Kidney (tissue), 22 donors: ENCODE results near the gene CERS5. TPM values are rescaled to one million over a fixed set of nuclear protein-coding genes. Genes with fewer than 3 reads are reported as not detected.

Experiments
- DNase-seq, 5 donors: peaks; one replicate each; pipeline ENCODE4 v3.0.0-alpha.2; 2013 to 2020
- FAIRE-seq: peaks from 2 replicates; lab custom pipeline; 2012; peaks lifted over from hg19 to GRCh38; lab: Jason Lieb, UNC
- H3K27ac ChIP-seq, 2 donors: one replicate each; pipeline ENCODE4 v1.7.0; 2013; ENCODE audit warnings: low read depth in 2 of 2, low read length in 2 of 2, inconsistent platforms in 1 of 2
- H3K27me3 ChIP-seq: one replicate; pipeline ENCODE4 v1.7.1; 2013; ENCODE audit warnings: low read length, inconsistent platforms; ENCODE audit not compliant: control insufficient read depth, insufficient read depth
- H3K36me3 ChIP-seq, 3 donors: one replicate each; pipeline versions ENCODE4 v1.7.0 to v1.7.1; 2013; ENCODE audit warnings: low read length in 3 of 3, control low read depth in 1 of 3, inconsistent platforms in 1 of 3; ENCODE audit not compliant: insufficient read depth in 3 of 3, control insufficient read depth in 2 of 3
- H3K4me1 ChIP-seq, 3 donors: one replicate each; pipeline versions ENCODE4 v1.7.0 to v1.7.1; 2013; ENCODE audit warnings: low read length in 3 of 3, inconsistent platforms in 1 of 3, low read depth in 1 of 3; ENCODE audit not compliant: control insufficient read depth in 2 of 3, insufficient read depth in 2 of 3
- H3K4me3 ChIP-seq, 3 donors: one replicate each; pipeline versions ENCODE4 v1.7.0 to v1.8.1; 2013; ENCODE audit warnings: low read length in 3 of 3, control low read depth in 1 of 3, inconsistent platforms in 1 of 3
- H3K9ac ChIP-seq, 3 donors: one replicate each; pipeline versions ENCODE4 v1.7.0 to v1.7.1; 2013; ENCODE audit warnings: low read length in 3 of 3, control low read depth in 1 of 3, inconsistent platforms in 1 of 3
- H3K9me3 ChIP-seq, 3 donors: one replicate each; pipeline versions ENCODE4 v1.7.0 to v1.7.1; 2013; ENCODE audit warnings: low read length in 3 of 3, control low read depth in 1 of 3, inconsistent platforms in 1 of 3; ENCODE audit not compliant: control insufficient read depth in 2 of 3, insufficient read depth in 1 of 3
- CTCF ChIP-seq: IDR thresholded peaks from 3 replicates; pipeline ENCODE4 v1.5.1; 2012; ENCODE audit warnings: mild to moderate bottlenecking, moderate library complexity, borderline replicate concordance; ENCODE audit not compliant: insufficient read depth; ENCODE audit errors: extremely low read depth
- intact Hi-C: fragments of 100-400 bp; cut with DNase I; formaldehyde crosslinking; loops from one replicate; pipeline ENCODE4 v1.11.1; 2022
- long read RNA-seq, 10 donors: library from polyadenylated mRNA in 1 of 10; unstranded in 1 of 10; transcript quantifications; one replicate each; pipeline ENCODE4 v2.0.0 and lab custom pipeline, GENCODE V29; 2021 to 2026
- polyA plus RNA-seq: library from polyadenylated mRNA; stranded (reverse); fragments of 350-450 nt; fragmentation: Illumina TruSeq; extraction: RNeasy Lipid Tissue Mini Kit (QIAGEN cat#74804); gene quantifications from one replicate; pipeline ENCODE4 v1.2.3, GENCODE V29; 2014; ENCODE audit warnings: low read depth, low replicate concordance; ENCODE audit not compliant: insufficient read depth
- total RNA-seq: library from RNA; stranded (reverse); fragmentation: NEBNext Ultra II Directional; extraction: Animal tissue kit (Norgen Biotek cat#: 25700); gene quantifications from one replicate; pipeline ENCODE4 v1.2.1, GENCODE V29; 2021
- donor health status: control.
- donor health status: control.
- donor health status: control.
- donor health status: control.
- donor health status: control.
- donor health status: DM: yes; HTN: yes; CAD: no.
- donor health status: Normal renal cell carcinoma (clear cell type).

CERS5 gene
- 52.1 TPM for total RNA-seq
- 40.2 TPM for polyA plus RNA-seq
- long read RNA-seq, donor 1, transcript CERS5-201 (10 exons, 2,051 nt): major isoform, 8 of 9 reads
- long read RNA-seq, donor 1, partial matches to known transcripts: 0 of 9 reads
- long read RNA-seq, donor 1, other reads (novel, unspliced or antisense): 0 of 9 reads
- long read RNA-seq, donor 2, transcript CERS5-201 (10 exons, 2,051 nt): major isoform, 7 of 8 reads
- long read RNA-seq, donor 2, partial matches to known transcripts: 0 of 8 reads
- long read RNA-seq, donor 2, other reads (novel, unspliced or antisense): 0 of 8 reads
- long read RNA-seq, donor 3, transcript CERS5-201 (10 exons, 2,051 nt): major isoform, 9 of 9 reads
- long read RNA-seq, donor 3, partial matches to known transcripts: 0 of 9 reads
- long read RNA-seq, donor 3, other reads (novel, unspliced or antisense): 0 of 9 reads
- long read RNA-seq, donor 4, transcript CERS5-201 (10 exons, 2,051 nt): major isoform, 9 of 11 reads
- long read RNA-seq, donor 4, partial matches to known transcripts: 0 of 11 reads
- long read RNA-seq, donor 4, other reads (novel, unspliced or antisense): 0 of 11 reads
- long read RNA-seq, donor 5: 0 reads
- long read RNA-seq, donor 6, transcript CERS5-201 (10 exons, 2,051 nt): major isoform, 9 of 11 reads
- long read RNA-seq, donor 6, partial matches to known transcripts: 0 of 11 reads
- long read RNA-seq, donor 6, other reads (novel, unspliced or antisense): 0 of 11 reads
- long read RNA-seq, donor 7, transcript CERS5-201 (10 exons, 2,051 nt): major isoform, 25 of 43 reads
- long read RNA-seq, donor 7, partial matches to known transcripts: 3 of 43 reads
- long read RNA-seq, donor 7, other reads (novel, unspliced or antisense): 11 of 43 reads
- long read RNA-seq, donor 8, transcript CERS5-201 (10 exons, 2,051 nt): major isoform, 12 of 13 reads
- long read RNA-seq, donor 8, partial matches to known transcripts: 0 of 13 reads
- long read RNA-seq, donor 8, other reads (novel, unspliced or antisense): 0 of 13 reads
- long read RNA-seq, donor 9: 0 reads
- long read RNA-seq, donor 10, transcript CERS5-201 (10 exons, 2,051 nt): major isoform, 15 of 16 reads
- long read RNA-seq, donor 10, partial matches to known transcripts: 0 of 16 reads
- long read RNA-seq, donor 10, other reads (novel, unspliced or antisense): 0 of 16 reads

- DNase-seq (peak; percentile 99 to 100 (median 100)), FAIRE-seq (peak; percentile 74)
- Histone ChIP-seq H3K27ac (peak within 1 kb of the TSS; percentile 85 to 92), H3K9ac (peak within 1 kb of the TSS; percentile 60 to 86 (median 82)), H3K4me1 (peaks cover 0 to 5% (median 0%) of the 10 kb centered on the region in 3 donors), H3K9me3 (peaks cover 0 to 2% (median 0%) of the 10 kb centered on the region in 3 donors), H3K36me3 (no peaks in the 10 kb centered on the region), H3K27me3 (no peaks in the 10 kb centered on the region), H3K4me3 (peak within 1 kb of the TSS; percentile 67 to 79 (median 68))
- intact Hi-C loops: no loop called here
- peak; percentile 33 for TF ChIP-seq CTCF
Observed at GRCh38 chr12:50167049-50167828, at the start of gene CERS5. TSS of gene CERS5 (minus strand) at chr12:50167369. CDS start at chr12:50167297, 72 bp downstream.

- FAIRE-seq (no peak), DNase-seq (no peak)
- H3K27me3 ChIP-seq: no peaks in the 10 kb centered on the region
- TF ChIP-seq CTCF: no peak
- H3K9me3 ChIP-seq: no peaks in the 10 kb centered on the region
- no peak overlapping the region for H3K9ac ChIP-seq
- H3K4me1 ChIP-seq: peaks cover 0 to 2% (median 0%) of the 10 kb centered on the region in 3 donors
- H3K27ac ChIP-seq: no peak overlapping the region
- intact Hi-C loops: no loop called here
- H3K36me3 ChIP-seq: peaks cover 2 to 3% (median 2%) of the 10 kb centered on the region in 3 donors
- H3K4me3 ChIP-seq: no peak overlapping the region
Observed at GRCh38 chr12:50215033-50215432, 47.9 kb upstream of the CERS5 start.

- Histone ChIP-seq H3K27ac (no peak overlapping the region), H3K4me3 (no peak overlapping the region), H3K9ac (no peak overlapping the region), H3K27me3 (no peaks in the 10 kb centered on the region), H3K9me3 (no peaks in the 10 kb centered on the region), H3K36me3 (peaks cover 2 to 3% (median 2%) of the 10 kb centered on the region in 3 donors), H3K4me1 (peaks cover 0 to 2% (median 0%) of the 10 kb centered on the region in 3 donors)
- no peak for FAIRE-seq
- TF ChIP-seq CTCF: no peak
- intact Hi-C loops: no loop called here
- DNase-seq: no peak
Observed at GRCh38 chr12:50214018-50214417, 46.8 kb upstream of the CERS5 start.
